AG09309 (cell line): ENCODE measurements around the gene SGTB.
"Not testable (repeated sequence)": the region's sequence is repeated elsewhere in the genome, so short reads cannot be mapped to it uniquely, and the experiment has no call there.

Experiments used
- DNase-seq: peaks from one replicate; pipeline ENCODE4 v3.0.0-alpha.2; 2010; ENCODE audit warnings: low read depth
- H3K4me3 ChIP-seq: 2 replicates; pipeline ENCODE4 v1.5.1; 2011; ENCODE audit warnings: mild to moderate bottlenecking, low read depth, low read length, moderate library complexity; ENCODE audit not compliant: control insufficient read depth
- TF ChIP-seq, protein P1 (sequence below): IDR thresholded peaks from 2 replicates; pipeline ENCODE4 v1.5.1; 2011; ENCODE audit warnings: mild to moderate bottlenecking, low read depth, low read length, inconsistent platforms; ENCODE audit not compliant: insufficient read depth, control insufficient read depth; ENCODE audit errors: missing control alignments

The SGTB gene

DNA sequence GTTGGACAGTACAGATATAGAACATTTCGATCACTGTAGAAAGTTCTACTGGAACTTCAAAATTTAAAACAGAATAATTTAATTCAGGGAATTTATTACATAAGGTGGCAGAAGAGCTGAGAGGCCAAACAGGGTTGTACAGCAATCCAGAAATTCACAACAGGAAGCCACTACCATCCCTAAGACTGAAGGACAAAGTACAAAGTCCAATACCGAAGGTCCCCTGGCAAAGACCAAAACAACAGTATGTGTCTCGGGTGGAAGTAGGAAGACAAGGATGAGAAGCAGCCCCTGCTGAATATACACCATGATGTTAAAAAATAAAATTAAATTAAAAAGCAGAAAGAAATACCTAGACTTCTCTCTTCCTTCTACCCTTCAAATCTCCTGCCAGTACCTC is 19.9 kb downstream of the SGTB start:
- no peak for DNase-seq
- H3K4me3 ChIP-seq, result no peak overlapping the region
- TF ChIP-seq, protein P1, sequence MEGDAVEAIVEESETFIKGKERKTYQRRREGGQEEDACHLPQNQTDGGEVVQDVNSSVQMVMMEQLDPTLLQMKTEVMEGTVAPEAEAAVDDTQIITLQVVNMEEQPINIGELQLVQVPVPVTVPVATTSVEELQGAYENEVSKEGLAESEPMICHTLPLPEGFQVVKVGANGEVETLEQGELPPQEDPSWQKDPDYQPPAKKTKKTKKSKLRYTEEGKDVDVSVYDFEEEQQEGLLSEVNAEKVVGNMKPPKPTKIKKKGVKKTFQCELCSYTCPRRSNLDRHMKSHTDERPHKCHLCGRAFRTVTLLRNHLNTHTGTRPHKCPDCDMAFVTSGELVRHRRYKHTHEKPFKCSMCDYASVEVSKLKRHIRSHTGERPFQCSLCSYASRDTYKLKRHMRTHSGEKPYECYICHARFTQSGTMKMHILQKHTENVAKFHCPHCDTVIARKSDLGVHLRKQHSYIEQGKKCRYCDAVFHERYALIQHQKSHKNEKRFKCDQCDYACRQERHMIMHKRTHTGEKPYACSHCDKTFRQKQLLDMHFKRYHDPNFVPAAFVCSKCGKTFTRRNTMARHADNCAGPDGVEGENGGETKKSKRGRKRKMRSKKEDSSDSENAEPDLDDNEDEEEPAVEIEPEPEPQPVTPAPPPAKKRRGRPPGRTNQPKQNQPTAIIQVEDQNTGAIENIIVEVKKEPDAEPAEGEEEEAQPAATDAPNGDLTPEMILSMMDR, result no peak

DNA sequence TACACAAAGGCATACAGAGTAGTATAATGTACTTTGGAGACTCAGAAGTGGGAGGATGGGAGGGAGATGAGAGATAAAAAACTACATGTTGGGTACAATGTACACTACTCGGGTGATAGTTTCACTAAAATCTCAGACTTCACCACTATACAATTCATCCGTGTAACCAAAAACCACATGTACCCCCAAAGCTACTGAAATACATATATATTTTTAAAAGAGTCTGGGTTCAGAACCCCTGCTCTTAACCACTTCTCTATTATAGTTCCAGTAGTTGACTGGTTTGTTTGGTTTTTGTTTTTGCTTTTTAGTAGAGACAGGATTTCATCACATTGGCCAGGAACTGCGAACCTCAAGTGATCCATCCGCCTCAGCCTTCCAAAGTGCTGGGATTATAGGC is 22.6 kb downstream of the SGTB start:
- TF ChIP-seq, protein P1, result no peak
- no peak for DNase-seq
- H3K4me3 ChIP-seq, result no peak overlapping the region

DNA sequence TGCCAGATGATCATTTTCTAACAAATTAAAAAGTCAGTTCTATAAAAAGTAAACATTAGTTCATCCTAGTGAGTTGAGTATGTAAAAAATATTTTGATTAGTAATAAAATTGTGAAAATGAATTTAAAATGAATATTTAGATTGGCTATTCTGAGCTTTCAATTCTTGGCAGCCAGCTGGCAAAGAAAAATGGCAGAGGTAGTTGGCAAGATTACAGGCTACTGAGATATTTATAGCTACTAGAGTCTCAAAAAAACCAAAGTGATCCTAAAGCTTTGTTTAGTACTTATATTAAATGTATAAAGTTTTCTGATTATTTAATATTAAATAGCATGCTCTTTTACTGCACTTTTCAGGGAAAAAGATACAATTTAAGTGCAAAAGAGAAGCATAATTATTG is 25.0 kb downstream of the SGTB start:
- no peak overlapping the region for H3K4me3 ChIP-seq
- DNase-seq, result no peak
- TF ChIP-seq, protein P1, result no peak

DNA sequence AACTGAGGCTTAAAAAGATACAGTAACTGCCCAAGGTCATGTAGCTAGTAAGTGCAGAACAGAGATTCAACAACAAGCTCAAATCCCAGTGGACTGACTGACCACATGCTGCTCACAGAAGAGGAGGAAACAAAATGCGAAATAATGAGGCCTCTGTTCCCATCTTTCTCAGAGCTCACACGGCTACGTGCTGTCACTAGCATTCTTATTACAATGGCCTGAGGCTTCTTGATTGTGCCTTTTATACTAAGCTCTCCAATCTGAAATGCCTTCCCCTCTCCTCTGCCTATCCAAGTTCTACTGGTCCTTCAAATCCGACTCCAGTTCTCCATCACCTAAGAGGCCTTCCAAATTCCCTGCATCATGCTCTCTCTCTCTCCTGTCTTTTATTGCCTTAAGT is 26.0 kb downstream of the SGTB start:
- TF ChIP-seq, protein P1, result no peak

DNA sequence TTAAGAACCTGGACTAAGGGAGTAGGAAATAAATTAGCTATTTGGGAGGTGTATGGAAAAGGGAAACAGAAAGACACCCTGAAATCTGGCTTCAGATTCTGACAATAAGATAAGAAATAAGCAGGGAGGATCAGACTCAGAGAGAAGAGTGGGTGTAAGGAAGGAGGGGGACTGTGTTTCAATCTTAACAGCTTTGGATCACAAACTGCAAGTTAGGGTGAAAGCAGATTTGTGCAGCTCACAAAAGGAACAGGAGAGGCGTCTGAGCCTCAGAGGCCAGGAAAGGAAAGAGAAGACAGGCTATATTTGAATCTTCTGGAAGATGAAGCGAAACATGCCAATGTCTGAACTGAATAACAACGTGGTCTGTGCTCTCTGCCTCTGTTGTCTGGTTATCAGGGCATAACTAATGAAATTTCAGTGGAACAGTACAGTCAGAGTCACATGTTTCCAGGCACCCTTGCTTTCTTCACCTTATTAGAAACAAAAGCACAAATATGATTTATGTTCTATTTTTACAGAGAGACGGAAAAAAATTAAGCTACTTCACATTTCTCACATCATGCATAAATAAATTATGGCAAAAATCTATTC is 26.6 kb downstream of the SGTB start:
- H3K4me3 ChIP-seq, result no peak overlapping the region
- DNase-seq, result no peak
- TF ChIP-seq, protein P1, result no peak

More for the DNA sequence above, 26.0 kb downstream of the SGTB start:
- no peak overlapping the region for H3K4me3 ChIP-seq
- no peak for DNase-seq

DNA sequence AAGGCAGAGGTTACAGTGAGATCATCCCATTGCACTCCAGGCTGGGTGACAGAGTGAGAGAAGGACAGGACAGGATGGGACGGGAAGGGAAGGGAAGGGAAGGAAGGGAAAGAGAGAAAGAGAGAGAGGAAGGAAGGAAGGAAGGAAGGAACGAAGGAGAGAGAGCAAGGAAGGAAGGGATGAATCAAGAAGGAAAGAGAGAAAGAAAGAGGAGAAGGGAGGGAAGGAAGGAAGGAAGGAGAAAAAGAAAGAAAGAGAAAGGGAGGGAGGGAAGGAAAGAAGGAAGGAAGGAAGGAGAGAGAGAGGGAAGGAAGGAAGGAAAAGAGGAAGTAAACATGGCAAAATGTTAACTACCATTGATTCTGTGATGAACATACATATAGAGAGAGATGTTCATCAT is 28.8 kb downstream of the SGTB start:
- H3K4me3 ChIP-seq, result no peak overlapping the region
- TF ChIP-seq, protein P1, result no peak
- no peak for DNase-seq

DNA sequence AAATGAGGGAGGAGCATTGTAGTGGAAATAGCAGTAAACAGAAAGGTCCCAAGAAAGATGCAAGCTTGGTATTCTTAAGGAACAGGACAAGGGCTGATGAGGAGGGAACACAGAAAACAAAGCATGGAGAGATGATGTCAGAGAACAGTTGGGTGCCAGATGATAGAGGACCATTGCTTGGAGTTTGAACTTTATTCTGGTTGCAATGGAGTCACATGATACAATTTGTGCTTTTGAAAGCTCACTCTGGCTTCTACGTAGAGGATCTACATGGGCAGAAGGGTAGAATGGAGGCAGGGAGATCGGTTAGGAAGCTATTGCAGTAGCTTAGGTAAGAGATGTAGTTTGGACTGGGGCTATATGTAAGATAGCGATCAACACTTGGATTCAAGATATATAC is 39.8 kb downstream of the SGTB start:
- H3K4me3 ChIP-seq, result no peak overlapping the region
- DNase-seq, result no peak
- TF ChIP-seq, protein P1, result no peak

DNA sequence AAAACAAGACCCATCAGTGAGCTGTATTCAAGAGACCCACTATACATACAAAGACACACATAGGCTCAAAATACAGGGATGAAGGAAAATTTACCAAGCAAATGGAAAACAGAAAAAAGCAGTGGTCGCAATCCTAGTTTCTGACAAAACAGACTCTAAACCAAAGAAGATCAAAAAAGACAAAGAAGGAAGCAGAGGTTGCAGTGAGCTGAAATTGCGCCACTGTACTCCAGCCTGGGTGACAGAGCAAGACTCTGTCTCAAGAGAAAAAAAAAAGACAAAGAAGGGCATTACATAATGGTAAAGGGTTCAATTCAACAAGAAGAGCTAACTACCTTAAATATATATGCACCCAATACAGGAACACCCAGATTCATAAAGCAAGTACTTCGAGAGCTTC is 45.9 kb downstream of the SGTB start:
- not testable (repeated sequence) for DNase-seq, H3K4me3 ChIP-seq
